ENCODE results near the gene PLXNA4.

DNA sequence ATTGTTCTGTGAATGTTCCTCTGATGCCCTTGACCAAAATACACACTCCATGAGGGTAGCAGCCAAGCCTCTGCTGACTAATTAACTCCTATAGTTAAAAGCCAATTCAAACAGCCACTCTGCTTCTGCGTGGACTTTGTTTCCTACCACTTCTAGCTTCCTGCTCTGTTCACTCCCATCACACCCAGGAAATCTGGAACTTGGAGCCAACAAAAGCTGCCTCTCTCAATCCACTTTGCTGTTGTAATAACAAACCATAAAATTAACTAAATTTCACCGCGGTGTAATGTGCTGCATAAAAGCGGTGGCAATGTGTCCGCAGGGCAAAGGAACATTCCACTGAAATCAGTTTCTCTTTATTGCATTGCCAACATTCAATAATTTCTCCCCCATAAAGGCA, 239.5 kb downstream of the PLXNA4 start:
- TF ChIP-seq, protein P1, sequence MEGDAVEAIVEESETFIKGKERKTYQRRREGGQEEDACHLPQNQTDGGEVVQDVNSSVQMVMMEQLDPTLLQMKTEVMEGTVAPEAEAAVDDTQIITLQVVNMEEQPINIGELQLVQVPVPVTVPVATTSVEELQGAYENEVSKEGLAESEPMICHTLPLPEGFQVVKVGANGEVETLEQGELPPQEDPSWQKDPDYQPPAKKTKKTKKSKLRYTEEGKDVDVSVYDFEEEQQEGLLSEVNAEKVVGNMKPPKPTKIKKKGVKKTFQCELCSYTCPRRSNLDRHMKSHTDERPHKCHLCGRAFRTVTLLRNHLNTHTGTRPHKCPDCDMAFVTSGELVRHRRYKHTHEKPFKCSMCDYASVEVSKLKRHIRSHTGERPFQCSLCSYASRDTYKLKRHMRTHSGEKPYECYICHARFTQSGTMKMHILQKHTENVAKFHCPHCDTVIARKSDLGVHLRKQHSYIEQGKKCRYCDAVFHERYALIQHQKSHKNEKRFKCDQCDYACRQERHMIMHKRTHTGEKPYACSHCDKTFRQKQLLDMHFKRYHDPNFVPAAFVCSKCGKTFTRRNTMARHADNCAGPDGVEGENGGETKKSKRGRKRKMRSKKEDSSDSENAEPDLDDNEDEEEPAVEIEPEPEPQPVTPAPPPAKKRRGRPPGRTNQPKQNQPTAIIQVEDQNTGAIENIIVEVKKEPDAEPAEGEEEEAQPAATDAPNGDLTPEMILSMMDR (IDR thresholded peaks at IDR 0.05), result no peak
- TF ChIP-seq POLR2A (IDR thresholded peaks at IDR 0.05), result no peak

Data from prostate gland (tissue), 2 donors.